PC-3 (cell line): ENCODE measurements around the gene APMAP. TPM values are rescaled to one million over a fixed set of nuclear protein-coding genes. Genes with fewer than 3 reads are reported as not detected.

Experiments used
- ATAC-seq: fragments of 200-7000 bp; cut with Tn5 transposase; 2 replicates; pipeline ENCODE4 v1.9.1; 2020; ENCODE audit warnings: mild to moderate bottlenecking, moderate library complexity
- BruUV-seq: library from RNA; stranded (reverse); fragments of 400-500 nt; replicated peaks from 2 replicates; lab custom pipeline; 2021; lab: Mats Ljungman, UMichigan
- CTCF ChIA-PET: fragments of 300-600 bp; sonication (Branson Sonifier 250); formaldehyde crosslinking; loops from one replicate; lab custom pipeline; 2022; ENCODE audit warnings: antibody characterized with exemption; lab: Charles Lee
- POLR2A ChIA-PET: fragments of 300-600 bp; sonication (Branson Sonifier 250); formaldehyde crosslinking; loops from one replicate; lab custom pipeline; 2022; ENCODE audit warnings: antibody characterized with exemption; ENCODE audit not compliant: unreplicated experiment; lab: Charles Lee
- DNase-seq: peaks from one replicate; pipeline ENCODE4 v3.0.0-alpha.2; 2015
- H2AFZ ChIP-seq: fragments of 300-600 bp; sonication (generic); 2 replicates; pipeline ENCODE4 v1.6.0; 2016; ENCODE audit warnings: antibody characterized with exemption, low read length
- H3F3A ChIP-seq: fragments of 300-600 bp; sonication (generic); one replicate; pipeline ENCODE4 v1.6.0; 2017; ENCODE audit warnings: antibody characterized with exemption, low read length, control low read depth, mild to moderate bottlenecking; ENCODE audit not compliant: unreplicated experiment
- H3K27ac ChIP-seq: fragments of 300-600 bp; sonication (generic); 2 replicates; pipeline ENCODE4 v1.5.1; 2016; ENCODE audit warnings: mild to moderate bottlenecking, low read length
- H3K27me3 ChIP-seq: fragments of 300-600 bp; sonication (generic); 2 replicates; pipeline ENCODE4 v1.6.1; 2016; ENCODE audit warnings: low read length, mixed read lengths
- H3K36me3 ChIP-seq: fragments of 300-600 bp; sonication (generic); 2 replicates; pipeline ENCODE4 v1.6.1; 2016; ENCODE audit warnings: low read depth, mixed run types, low read length, mixed read lengths
- H3K4me1 ChIP-seq: fragments of 300-600 bp; sonication (generic); 2 replicates; pipeline ENCODE4 v1.5.1; 2016; ENCODE audit warnings: low read length; ENCODE audit not compliant: insufficient read depth
- H3K4me2 ChIP-seq: fragments of 300-600 bp; sonication (generic); 2 replicates; pipeline ENCODE4 v1.6.0; 2016; ENCODE audit warnings: low read length
- H3K4me3 ChIP-seq: fragments of 300-600 bp; sonication (generic); 2 replicates; pipeline ENCODE4 v1.5.1; 2016; ENCODE audit warnings: mild to moderate bottlenecking, low read length, mixed read lengths
- H3K79me2 ChIP-seq: fragments of 300-600 bp; sonication (generic); 2 replicates; pipeline ENCODE4 v1.6.1; 2017; ENCODE audit warnings: low read length, mixed read lengths
- H3K9ac ChIP-seq: fragments of 300-600 bp; sonication (generic); 2 replicates; pipeline ENCODE4 v1.6.0; 2016; ENCODE audit warnings: mild to moderate bottlenecking, low read length
- H3K9me2 ChIP-seq: fragments of 300-600 bp; sonication (generic); replicated peaks from 2 replicates; pipeline ENCODE4 v1.6.1; 2016; ENCODE audit warnings: mixed run types, low read length, mixed read lengths
- H3K9me3 ChIP-seq: fragments of 300-600 bp; sonication (generic); 2 replicates; pipeline ENCODE4 v1.6.1; 2016; ENCODE audit warnings: low read length, mixed read lengths
- H4K20me1 ChIP-seq: fragments of 300-600 bp; sonication (generic); 2 replicates; pipeline ENCODE4 v1.6.1; 2016; ENCODE audit warnings: low read length, mixed read lengths
- EZH2 ChIP-seq: fragments of 300-600 bp; sonication (generic); IDR thresholded peaks from one replicate; pipeline ENCODE4 v1.6.1; 2017; ENCODE audit warnings: antibody characterized with exemption, mild to moderate bottlenecking, low read length; ENCODE audit not compliant: unreplicated experiment
- EZH2phosphoT487 ChIP-seq: fragments of 300-600 bp; sonication (generic); IDR thresholded peaks from 2 replicates; pipeline ENCODE4 v1.6.1; 2018; ENCODE audit warnings: mild to moderate bottlenecking, antibody characterized with exemption, low read length, borderline replicate concordance
- intact Hi-C: fragments of 100-400 bp; cut with micrococcal nuclease; formaldehyde crosslinking; loops from 2 replicates; pipeline ENCODE4 v1.9.0; 2023
- total RNA-seq: library from RNA; depleted of rRNA; stranded (reverse); fragments of >200 nt; gene quantifications from 2 replicates; pipeline ENCODE4 v1.2.3, GENCODE V29; 2014
- TF ChIP-seq, protein P1 (sequence below): fragments of 300-600 bp; sonication (generic); conservative IDR thresholded peaks from 2 replicates; pipeline ENCODE4 v1.5.1; 2017; ENCODE audit warnings: antibody characterized with exemption, low read depth, mild to moderate bottlenecking, low read length

APMAP gene
- total RNA-seq, 1 experiment from 2014 or later, result 134 TPM

GRCh38 chr20:24980291-24981053 is 12.1 kb downstream of the APMAP start:
- no peaks in the 10 kb centered on the region for H4K20me1 ChIP-seq
- H3K79me2 ChIP-seq, result peaks cover 15% of the 10 kb centered on the region
- no peak for DNase-seq
- H3K9me2 ChIP-seq, result no peaks in the 10 kb centered on the region
- no peaks in the 10 kb centered on the region for H3F3A ChIP-seq
- POLR2A ChIA-PET, result no interaction called here
- no peaks in the 10 kb centered on the region for H3K4me1 ChIP-seq
- peaks cover 60% of the 10 kb centered on the region for H3K36me3 ChIP-seq
- H3K9ac ChIP-seq, result no peak overlapping the region
- CTCF ChIA-PET, result interaction anchor here (0.7 kb wide), 1 partner anchor 199 kb away, joined by 3 read pairs; no protein-coding TSS in a partner anchor
- no peak overlapping the region for H2AFZ ChIP-seq
- no peak for TF ChIP-seq EZH2
- TF ChIP-seq EZH2phosphoT487, result no peak
- TF ChIP-seq, protein P1, sequence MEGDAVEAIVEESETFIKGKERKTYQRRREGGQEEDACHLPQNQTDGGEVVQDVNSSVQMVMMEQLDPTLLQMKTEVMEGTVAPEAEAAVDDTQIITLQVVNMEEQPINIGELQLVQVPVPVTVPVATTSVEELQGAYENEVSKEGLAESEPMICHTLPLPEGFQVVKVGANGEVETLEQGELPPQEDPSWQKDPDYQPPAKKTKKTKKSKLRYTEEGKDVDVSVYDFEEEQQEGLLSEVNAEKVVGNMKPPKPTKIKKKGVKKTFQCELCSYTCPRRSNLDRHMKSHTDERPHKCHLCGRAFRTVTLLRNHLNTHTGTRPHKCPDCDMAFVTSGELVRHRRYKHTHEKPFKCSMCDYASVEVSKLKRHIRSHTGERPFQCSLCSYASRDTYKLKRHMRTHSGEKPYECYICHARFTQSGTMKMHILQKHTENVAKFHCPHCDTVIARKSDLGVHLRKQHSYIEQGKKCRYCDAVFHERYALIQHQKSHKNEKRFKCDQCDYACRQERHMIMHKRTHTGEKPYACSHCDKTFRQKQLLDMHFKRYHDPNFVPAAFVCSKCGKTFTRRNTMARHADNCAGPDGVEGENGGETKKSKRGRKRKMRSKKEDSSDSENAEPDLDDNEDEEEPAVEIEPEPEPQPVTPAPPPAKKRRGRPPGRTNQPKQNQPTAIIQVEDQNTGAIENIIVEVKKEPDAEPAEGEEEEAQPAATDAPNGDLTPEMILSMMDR, result no peak
- intact Hi-C loops, result no loop called here
- no peaks in the 10 kb centered on the region for H3K27me3 ChIP-seq
- H3K27ac ChIP-seq, result no peak overlapping the region
- ATAC-seq, result no peak
- no peak overlapping the region for H3K4me3 ChIP-seq
- no peaks in the 10 kb centered on the region for H3K9me3 ChIP-seq
- BruUV-seq, result no TSS peak
- no peak overlapping the region for H3K4me2 ChIP-seq

- intact Hi-C loops, result no loop called here
- Histone ChIP-seq H3K4me3 (no peak overlapping the region), H3K27me3 (no peaks in the 10 kb centered on the region), H2AFZ (no peak overlapping the region), H3K4me1 (no peaks in the 10 kb centered on the region), H3K9me2 (no peaks in the 10 kb centered on the region), H3K9ac (no peak overlapping the region), H4K20me1 (no peaks in the 10 kb centered on the region), H3K4me2 (no peak overlapping the region), H3F3A (no peaks in the 10 kb centered on the region), H3K9me3 (no peaks in the 10 kb centered on the region), H3K79me2 (peaks cover 9% of the 10 kb centered on the region), H3K27ac (no peak overlapping the region), H3K36me3 (peaks cover 61% of the 10 kb centered on the region)
- no TSS peak for BruUV-seq
- ChIA-PET POLR2A (no interaction called here), CTCF (no interaction called here)
- ATAC-seq (no peak), DNase-seq (no peak)
- TF ChIP-seq, protein P1, result no peak
- TF ChIP-seq EZH2phosphoT487 (no peak), EZH2 (no peak)
Observed at GRCh38 chr20:24979036-24979960, 13.3 kb downstream of the APMAP start.
